ENCODE results near the gene RALBP1.

RALBP1 gene

GRCh38 chr18:9552616-9553015 is 77.3 kb downstream of the RALBP1 start:
- DNase-seq: no peak

GRCh38 chr18:9557250-9557943 is 82.1 kb downstream of the RALBP1 start:
- DNase-seq: no peak

GRCh38 chr18:9558387-9559064 is 83.2 kb downstream of the RALBP1 start:
- no peak for DNase-seq

- DNase-seq: no peak
These were observed 83.9 kb downstream of the RALBP1 start for GRCh38 chr18:9559253-9559652.

- no peak for DNase-seq
These were observed 86.4 kb downstream of the RALBP1 start for GRCh38 chr18:9561759-9562158.

DNA sequence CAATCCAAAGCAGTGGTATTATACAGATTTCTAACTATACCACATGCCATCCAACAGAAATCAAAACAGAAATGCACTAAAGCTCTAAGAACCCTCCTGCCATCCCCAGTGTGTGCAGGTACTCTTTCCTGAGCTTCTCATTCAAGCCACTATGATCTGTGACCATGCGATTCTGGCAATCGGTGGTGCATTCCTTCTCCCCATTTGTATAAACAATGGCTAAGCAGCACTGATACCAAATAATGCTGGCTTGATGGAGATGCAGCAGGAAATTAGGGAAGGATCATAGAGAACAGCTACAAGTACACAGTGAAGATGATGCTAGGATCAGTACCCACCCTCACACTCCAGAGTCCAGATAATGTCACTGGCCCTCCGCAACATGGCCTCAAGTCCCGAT is 87.3 kb downstream of the RALBP1 start:
- no peak for DNase-seq

GRCh38 chr18:9563331-9563730 is 88.0 kb downstream of the RALBP1 start:
- DNase-seq: no peak

- no peak for DNase-seq
These were observed 90.1 kb downstream of the RALBP1 start for GRCh38 chr18:9565407-9565806.

DNA sequence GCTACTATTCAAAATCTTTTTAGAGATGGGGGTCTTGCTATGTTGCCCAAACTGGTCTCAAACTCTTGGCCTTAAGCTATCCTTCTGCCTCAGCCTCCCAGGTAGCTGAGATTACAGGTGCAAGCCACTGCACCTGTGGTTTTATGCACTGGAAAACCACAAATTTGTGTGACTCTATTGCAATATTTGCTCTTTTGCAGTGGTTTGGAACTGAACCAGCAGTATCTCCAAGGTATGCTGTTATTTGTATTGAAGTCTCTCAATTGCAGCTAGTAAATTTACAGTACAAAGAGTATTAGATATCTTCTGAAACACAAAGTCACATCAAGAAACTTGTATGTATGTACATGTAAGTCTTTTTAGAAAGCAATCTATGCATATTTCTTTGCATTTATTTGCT is 92.9 kb downstream of the RALBP1 start:
- no peak for DNase-seq

- DNase-seq: no peak
These were observed 93.9 kb downstream of the RALBP1 start for GRCh38 chr18:9569178-9569577.

DNA sequence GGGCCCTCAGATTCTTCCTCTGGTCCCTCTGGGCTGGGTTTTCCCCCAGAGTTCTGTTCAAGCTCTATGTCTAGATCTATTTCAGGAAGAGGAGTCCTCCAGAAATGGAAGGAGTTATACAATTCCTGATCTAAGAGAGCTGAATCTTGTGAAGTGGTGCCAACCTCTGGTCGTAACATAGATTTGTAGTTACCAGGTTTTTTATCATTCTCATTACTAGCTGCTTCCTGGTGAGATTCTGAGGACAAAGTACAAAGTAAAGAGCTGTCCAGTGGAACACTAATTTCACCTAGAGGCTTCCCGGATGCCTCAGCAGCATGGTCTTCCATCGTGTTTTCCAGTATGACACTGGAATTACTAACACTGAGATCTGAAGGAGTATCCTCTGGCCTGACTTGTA is 94.9 kb downstream of the RALBP1 start:
- no peak for DNase-seq

- no peak for DNase-seq
These were observed 96.2 kb downstream of the RALBP1 start for GRCh38 chr18:9571546-9571945.

DNA sequence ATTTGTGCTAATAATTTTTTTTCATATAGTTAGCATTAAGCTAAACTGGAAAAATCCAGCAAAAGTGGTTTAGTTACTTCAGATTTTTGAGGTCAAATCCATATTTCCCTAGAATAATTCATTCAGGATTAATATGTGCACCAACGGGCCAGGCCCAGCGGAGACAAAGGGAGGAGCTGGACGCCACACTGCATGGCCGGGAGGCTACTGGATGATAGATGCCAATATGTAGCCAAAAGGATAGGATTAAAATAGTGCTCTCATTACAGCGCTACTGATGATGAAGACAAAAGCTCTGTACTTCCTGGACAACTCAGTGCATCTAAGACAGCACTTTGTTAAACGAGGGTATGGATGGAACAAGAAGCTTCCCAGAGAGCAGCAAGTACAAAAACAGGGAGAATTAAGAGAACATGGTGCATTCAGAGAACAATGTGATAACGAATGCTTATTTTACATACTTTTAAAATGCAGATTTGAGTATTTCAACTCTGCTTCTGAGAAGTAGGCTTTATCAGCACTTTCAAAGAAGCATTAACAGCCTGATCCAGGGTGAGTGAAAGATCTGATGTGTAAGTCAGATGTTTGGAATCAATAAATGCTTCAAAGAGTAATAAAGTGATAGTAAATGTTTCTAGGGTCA is 99.3 kb downstream of the RALBP1 start:
- no peak for DNase-seq

- no peak for DNase-seq
These were observed 100.2 kb downstream of the RALBP1 start for GRCh38 chr18:9575558-9575957.

DNA sequence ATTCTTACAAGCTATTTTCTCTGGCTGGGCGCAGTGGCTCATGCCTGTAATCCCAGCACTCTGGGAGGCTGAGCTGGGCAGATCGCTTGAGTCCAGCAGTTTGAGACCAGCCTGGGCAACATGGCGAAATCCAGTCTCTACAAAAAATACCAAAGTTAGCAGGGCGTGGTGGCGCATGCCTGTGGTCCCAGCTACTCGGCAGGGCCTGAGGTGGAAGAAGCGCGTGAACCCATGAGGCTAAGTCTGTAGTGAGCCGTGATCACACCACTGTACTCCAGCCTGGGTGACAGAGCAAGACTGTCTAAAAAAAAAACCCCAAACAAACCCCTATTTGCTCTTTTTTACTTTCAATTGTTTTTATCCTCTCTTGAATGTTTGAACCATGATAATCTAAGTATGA is 102.0 kb downstream of the RALBP1 start:
- no peak for DNase-seq

- no peak for DNase-seq
These were observed 103.0 kb downstream of the RALBP1 start for GRCh38 chr18:9578306-9578705.

- DNase-seq: no peak
These were observed 106.4 kb downstream of the RALBP1 start for GRCh38 chr18:9581667-9582066.

GRCh38 chr18:9586814-9587213 is 111.5 kb downstream of the RALBP1 start:
- DNase-seq: no peak

Measured in stimulated activated naive CD4-positive, alpha-beta T cell treated with Interleukin-2 at 50 U/mL for 16 hours (primary cell).